Measurements from ENCODE around the gene PCARE. TPM values are rescaled to one million over a fixed set of nuclear protein-coding genes. Genes with fewer than 3 reads are reported as not detected.

Gene PCARE
- total RNA-seq, 1 donor from 2014 or later = not detected

Other genes starting within 250 kb of the PCARE start
- 7.5 TPM for gene TRMT61B, start 204.2 kb downstream of the PCARE start, total RNA-seq
- 17.5 TPM for gene WDR43, start 179.9 kb downstream of the PCARE start, total RNA-seq
- gene TOGARAM2, start 93.2 kb downstream of the PCARE start, total RNA-seq = 0.78 TPM
- 3.8 TPM for gene CLIP4, start 40.9 kb upstream of the PCARE start, total RNA-seq

Data from left lobe of liver (tissue), 1 donor.